ENCODE measurements around the gene GABARAP.
A peak's percentile ranks its signal among the peaks of the same experiment; 100 is the strongest.

Gene GABARAP

GRCh38 chr17:7213895-7214299 lies 28.4 kb downstream of the GABARAP start:
- DNase-seq (ENCODE audit: insufficient read length, low spot score), result no peak
- TF ChIP-seq SPI1 (IDR thresholded peaks at IDR 0.05; ENCODE audit: low read depth, low read length) (no peak), POLR2AphosphoS5 (IDR thresholded peaks at IDR 0.05; ENCODE audit: low read depth, low read length) (no peak), POU2F2 (IDR thresholded peaks at IDR 0.05; ENCODE audit: low read depth, low read length) (no peak), PAX5 (IDR thresholded peaks at IDR 0.05; ENCODE audit: insufficient read depth, low read length, severe bottlenecking) (no peak), POLR2A (IDR thresholded peaks at IDR 0.05; ENCODE audit: low read depth, low read length) (no peak), TAF1 (IDR thresholded peaks at IDR 0.05; ENCODE audit: low read depth, low read length) (no peak)
- no peak for FAIRE-seq

GRCh38 chr17:7211491-7212273 lies 30.6 kb downstream of the GABARAP start:
- FAIRE-seq, result no peak
- DNase-seq (ENCODE audit: insufficient read length, low spot score), result no peak
- TF ChIP-seq PAX5 (IDR thresholded peaks at IDR 0.05; ENCODE audit: insufficient read depth, low read length, severe bottlenecking) (no peak), SPI1 (IDR thresholded peaks at IDR 0.05; ENCODE audit: low read depth, low read length) (no peak), TAF1 (IDR thresholded peaks at IDR 0.05; ENCODE audit: low read depth, low read length) (no peak)

- DNase-seq (ENCODE audit: insufficient read length, low spot score) (no peak), FAIRE-seq (no peak)
- TF ChIP-seq POLR2A (IDR thresholded peaks at IDR 0.05; ENCODE audit: low read depth, low read length) (no peak), TAF1 (IDR thresholded peaks at IDR 0.05; ENCODE audit: low read depth, low read length) (no peak), PAX5 (IDR thresholded peaks at IDR 0.05; ENCODE audit: insufficient read depth, low read length, severe bottlenecking) (no peak), SPI1 (IDR thresholded peaks at IDR 0.05; ENCODE audit: low read depth, low read length) (no peak), POLR2AphosphoS5 (IDR thresholded peaks at IDR 0.05; ENCODE audit: low read depth, low read length) (no peak), POU2F2 (IDR thresholded peaks at IDR 0.05; ENCODE audit: low read depth, low read length) (no peak)
These were observed 33.3 kb downstream of the GABARAP start for GRCh38 chr17:7208754-7209460.

GRCh38 chr17:7208027-7208571 lies 34.1 kb downstream of the GABARAP start:
- no peak for DNase-seq (ENCODE audit: insufficient read length, low spot score)
- TF ChIP-seq PAX5 (IDR thresholded peaks at IDR 0.05; ENCODE audit: insufficient read depth, low read length, severe bottlenecking) (no peak), POLR2A (IDR thresholded peaks at IDR 0.05; ENCODE audit: low read depth, low read length) (no peak), SPI1 (IDR thresholded peaks at IDR 0.05; ENCODE audit: low read depth, low read length) (no peak), TAF1 (IDR thresholded peaks at IDR 0.05; ENCODE audit: low read depth, low read length) (no peak), POLR2AphosphoS5 (IDR thresholded peaks at IDR 0.05; ENCODE audit: low read depth, low read length) (no peak)
- FAIRE-seq, result no peak

GRCh38 chr17:7207120-7208001 lies 34.9 kb downstream of the GABARAP start:
- TF ChIP-seq POLR2AphosphoS5 (IDR thresholded peaks at IDR 0.05; ENCODE audit: low read depth, low read length) (no peak), PAX5 (IDR thresholded peaks at IDR 0.05; ENCODE audit: insufficient read depth, low read length, severe bottlenecking) (no peak), POLR2A (IDR thresholded peaks at IDR 0.05; ENCODE audit: low read depth, low read length) (no peak), SPI1 (IDR thresholded peaks at IDR 0.05; ENCODE audit: low read depth, low read length) (no peak), POU2F2 (IDR thresholded peaks at IDR 0.05; ENCODE audit: low read depth, low read length) (no peak), TAF1 (IDR thresholded peaks at IDR 0.05; ENCODE audit: low read depth, low read length) (no peak)
- FAIRE-seq (no peak), DNase-seq (ENCODE audit: insufficient read length, low spot score) (no peak)

DNA sequence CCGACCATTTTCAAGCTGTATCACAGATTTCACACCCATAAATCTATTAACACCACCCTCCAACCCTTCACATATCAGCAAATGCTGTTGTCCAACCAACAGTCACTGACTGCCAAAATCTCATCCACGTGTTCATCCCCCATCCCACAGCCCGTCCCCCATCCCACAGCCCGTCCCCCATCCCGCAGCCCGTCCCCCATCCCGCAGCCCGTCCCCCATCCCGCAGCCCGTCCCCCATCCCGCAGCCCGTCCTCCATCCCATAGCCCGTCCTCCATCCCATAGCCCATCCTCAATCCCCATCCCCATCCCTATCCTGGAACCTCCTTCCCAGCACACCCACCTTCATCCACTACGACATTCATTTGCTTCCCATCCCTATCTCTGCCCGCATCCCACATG lies 36.7 kb downstream of the GABARAP start:
- DNase-seq (ENCODE audit: insufficient read length, low spot score) (no peak), FAIRE-seq (no peak)
- TF ChIP-seq SPI1 (IDR thresholded peaks at IDR 0.05; ENCODE audit: low read depth, low read length) (no peak), TAF1 (IDR thresholded peaks at IDR 0.05; ENCODE audit: low read depth, low read length) (no peak), PAX5 (IDR thresholded peaks at IDR 0.05; ENCODE audit: insufficient read depth, low read length, severe bottlenecking) (no peak), POLR2A (IDR thresholded peaks at IDR 0.05; ENCODE audit: low read depth, low read length) (no peak), POU2F2 (IDR thresholded peaks at IDR 0.05; ENCODE audit: low read depth, low read length) (no peak), POLR2AphosphoS5 (IDR thresholded peaks at IDR 0.05; ENCODE audit: low read depth, low read length) (no peak)

GRCh38 chr17:7204828-7205461 lies 37.3 kb downstream of the GABARAP start:
- FAIRE-seq (peak; percentile 95), DNase-seq (ENCODE audit: insufficient read length, low spot score) (peak; percentile 99)
- TF ChIP-seq SPI1 (IDR thresholded peaks at IDR 0.05; ENCODE audit: low read depth, low read length), result peak; percentile 32; the same call in 1 of the 2 replicates
- TF ChIP-seq POU2F2 (IDR thresholded peaks at IDR 0.05; ENCODE audit: low read depth, low read length), result no peak
- TF ChIP-seq PAX5 (IDR thresholded peaks at IDR 0.05; ENCODE audit: insufficient read depth, low read length, severe bottlenecking), result no peak
- no peak for TF ChIP-seq POLR2A (IDR thresholded peaks at IDR 0.05; ENCODE audit: low read depth, low read length)
- TF ChIP-seq TAF1 (IDR thresholded peaks at IDR 0.05; ENCODE audit: low read depth, low read length), result no peak
- TF ChIP-seq POLR2AphosphoS5 (IDR thresholded peaks at IDR 0.05; ENCODE audit: low read depth, low read length), result peak; percentile 13; the same call in 1 of the 2 replicates

DNA sequence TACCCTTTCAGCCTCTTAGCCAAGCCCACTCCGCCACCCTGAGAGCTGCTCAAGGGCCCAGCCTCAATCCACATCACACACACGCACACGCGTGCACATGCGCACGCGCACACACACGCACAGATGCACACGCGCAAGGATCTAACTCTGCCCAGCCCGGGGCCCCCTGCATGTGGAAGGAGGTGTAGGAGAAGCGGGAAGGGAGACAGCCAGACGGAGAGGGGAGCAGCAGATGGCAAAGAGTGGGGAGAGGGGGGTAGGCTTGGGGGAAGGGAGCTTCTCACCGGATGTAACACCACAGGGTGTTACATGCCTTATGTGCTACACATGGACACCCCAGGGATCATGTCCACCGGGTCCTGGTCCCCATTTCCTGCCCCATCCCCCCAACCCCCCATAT lies 37.9 kb downstream of the GABARAP start:
- TF ChIP-seq POU2F2 (IDR thresholded peaks at IDR 0.05; ENCODE audit: low read depth, low read length), result no peak
- no peak for TF ChIP-seq TAF1 (IDR thresholded peaks at IDR 0.05; ENCODE audit: low read depth, low read length)
- TF ChIP-seq POLR2A (IDR thresholded peaks at IDR 0.05; ENCODE audit: low read depth, low read length), result no peak
- TF ChIP-seq SPI1 (IDR thresholded peaks at IDR 0.05; ENCODE audit: low read depth, low read length), result no peak
- no peak for TF ChIP-seq POLR2AphosphoS5 (IDR thresholded peaks at IDR 0.05; ENCODE audit: low read depth, low read length)
- no peak for TF ChIP-seq PAX5 (IDR thresholded peaks at IDR 0.05; ENCODE audit: insufficient read depth, low read length, severe bottlenecking)
- FAIRE-seq (no peak), DNase-seq (ENCODE audit: insufficient read length, low spot score) (no peak)

All from GM12891 (cell line).